Right forelimb (tissue), 1 donor: ENCODE results near the gene HEATR1.
"Not testable (repeated sequence)": the region's sequence is repeated elsewhere in the genome, so short reads cannot be mapped to it uniquely, and the experiment has no call there.

Experiments used
- DNase-seq: peaks from one replicate; pipeline ENCODE4 v3.0.0-alpha.2; 2018

The HEATR1 gene

DNA sequence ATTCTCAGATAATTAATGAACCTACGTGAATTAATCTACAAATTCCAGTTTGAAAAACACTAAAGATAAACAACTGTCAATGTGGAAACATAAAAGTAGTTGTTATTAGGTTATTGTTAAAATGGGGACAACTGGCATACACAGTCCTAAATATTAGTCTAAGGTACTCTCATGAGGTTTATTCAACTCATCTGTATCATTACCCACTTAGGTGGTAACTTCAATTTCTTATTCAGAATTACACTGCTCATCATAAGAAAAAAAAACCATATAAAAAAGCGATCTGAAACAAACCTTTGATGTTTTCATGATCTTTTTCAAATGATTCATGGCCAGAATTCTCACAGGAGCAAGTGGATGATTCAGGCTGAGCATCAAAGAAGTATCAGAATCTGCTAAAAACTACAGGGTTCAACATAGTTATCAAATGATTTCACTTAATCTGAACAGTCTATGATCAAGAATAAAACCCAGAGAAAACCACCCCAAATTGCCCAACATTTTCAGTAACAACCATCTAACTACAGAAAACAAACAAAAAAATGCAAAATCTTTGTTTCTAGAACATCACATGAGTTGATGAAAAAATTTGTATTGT is 13.7 kb downstream of the HEATR1 start:
- DNase-seq = no peak

DNA sequence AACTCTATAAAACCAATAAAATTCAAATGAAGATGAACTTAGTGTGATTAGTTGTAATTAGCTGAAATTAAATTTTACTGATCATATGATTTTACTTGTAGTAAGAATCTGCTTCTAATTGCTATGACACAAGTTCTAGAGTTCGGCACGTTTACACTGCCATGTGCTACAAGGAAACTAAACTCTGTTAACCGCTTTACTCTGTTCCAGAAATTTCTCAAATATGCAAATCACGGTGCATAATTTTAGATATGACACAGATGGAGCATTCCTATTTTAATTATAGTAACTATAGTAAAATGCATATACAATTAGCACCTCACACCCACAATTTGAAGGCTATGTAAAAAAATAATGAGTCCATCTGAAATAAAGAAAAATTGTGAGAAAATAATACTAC is 14.8 kb downstream of the HEATR1 start:
- no peak for DNase-seq

DNA sequence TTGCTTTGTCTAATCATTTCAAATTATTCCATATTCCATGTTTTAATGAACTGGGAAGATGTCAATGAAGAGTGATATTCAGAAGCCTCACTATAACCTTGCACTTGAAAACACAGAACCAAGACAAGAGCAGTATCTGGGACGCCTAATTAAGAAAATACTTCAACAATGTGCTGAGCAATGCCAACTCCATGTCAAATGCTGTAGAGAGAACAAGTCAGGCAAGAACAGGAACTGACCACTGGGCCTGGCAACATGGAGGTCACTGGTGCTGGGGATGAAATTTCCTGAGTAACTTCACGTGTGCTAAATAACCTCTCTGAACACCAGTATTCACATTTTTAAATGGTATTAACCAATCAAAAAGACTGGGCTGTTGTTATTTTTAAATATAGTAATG is 22.8 kb downstream of the HEATR1 start:
- no peak for DNase-seq

DNA sequence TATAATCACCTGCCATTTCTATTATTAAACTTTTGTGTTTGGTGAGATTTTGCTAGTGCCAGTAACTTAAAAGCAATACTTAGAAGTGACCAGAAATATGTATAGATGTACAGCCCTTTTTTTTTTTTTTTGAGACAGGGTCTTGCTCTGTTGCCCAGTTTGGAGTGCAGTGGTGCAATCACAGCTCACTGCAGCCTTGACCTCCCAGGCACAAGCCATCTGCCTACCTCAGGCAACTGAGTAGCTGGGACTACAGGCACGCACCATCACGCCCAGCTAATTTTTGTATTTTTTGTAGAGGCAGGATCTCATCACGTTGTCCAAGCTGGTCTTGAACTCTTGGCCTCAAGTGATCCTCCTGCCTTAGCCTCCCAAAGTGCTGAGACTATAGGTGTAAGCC is 23.9 kb downstream of the HEATR1 start:
- not testable (repeated sequence) for DNase-seq

DNA sequence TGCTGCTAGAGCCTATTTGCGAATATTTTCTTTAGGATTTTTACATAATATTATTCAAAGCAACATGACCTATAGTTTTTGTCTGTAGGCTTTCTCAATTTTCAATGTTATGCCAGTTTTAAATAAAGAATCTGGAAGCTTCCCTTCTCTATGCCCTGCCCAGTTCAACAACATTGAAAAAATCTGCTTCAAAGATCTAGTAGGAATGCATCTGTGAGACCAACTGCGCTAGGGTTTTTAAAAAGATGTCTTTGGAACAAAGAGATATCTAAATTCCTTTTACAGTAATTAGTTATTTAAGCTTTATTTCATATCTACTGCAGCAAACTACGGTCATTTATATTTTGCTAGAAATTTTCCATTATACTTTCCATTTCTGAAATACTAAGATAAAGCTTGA is 25.7 kb downstream of the HEATR1 start:
- no peak for DNase-seq

DNA sequence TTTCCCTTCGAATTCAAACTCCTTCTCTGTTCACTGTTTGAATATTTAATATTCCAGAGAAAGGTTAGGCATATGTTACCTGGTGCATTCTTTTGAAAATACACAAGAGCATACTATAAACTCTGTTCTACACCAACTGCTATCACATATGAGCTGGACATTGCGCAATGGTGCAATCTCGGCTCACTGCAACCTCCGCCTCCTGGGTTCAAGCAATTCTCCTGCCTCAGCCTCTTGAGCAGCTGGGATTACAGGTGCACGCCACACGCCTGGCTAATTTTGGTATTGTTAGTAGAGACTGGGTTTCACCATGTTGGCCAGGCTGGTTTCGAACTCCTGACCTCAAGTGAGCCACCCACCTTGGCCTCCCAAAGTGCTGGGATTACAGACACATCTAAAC is 27.3 kb downstream of the HEATR1 start:
- DNase-seq = not testable (repeated sequence)

DNA sequence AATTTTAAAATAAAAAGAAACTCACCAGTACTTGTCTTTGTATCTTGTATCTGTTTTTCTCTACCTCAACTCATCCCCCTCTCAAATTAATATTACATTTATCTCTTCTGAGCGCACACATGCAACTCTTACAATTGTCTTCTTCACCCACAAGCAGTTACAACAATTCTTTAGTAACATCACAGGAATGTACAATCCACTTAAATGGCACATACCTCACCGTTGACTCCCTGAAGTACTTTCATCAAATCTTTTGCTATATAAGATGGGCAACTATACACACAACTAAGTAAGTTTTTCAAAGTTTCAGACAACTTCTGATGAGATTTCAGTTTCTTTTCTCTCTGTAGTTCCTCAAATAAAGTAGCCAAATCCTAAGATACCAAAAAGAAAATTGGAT is 28.3 kb downstream of the HEATR1 start:
- no peak for DNase-seq

DNA sequence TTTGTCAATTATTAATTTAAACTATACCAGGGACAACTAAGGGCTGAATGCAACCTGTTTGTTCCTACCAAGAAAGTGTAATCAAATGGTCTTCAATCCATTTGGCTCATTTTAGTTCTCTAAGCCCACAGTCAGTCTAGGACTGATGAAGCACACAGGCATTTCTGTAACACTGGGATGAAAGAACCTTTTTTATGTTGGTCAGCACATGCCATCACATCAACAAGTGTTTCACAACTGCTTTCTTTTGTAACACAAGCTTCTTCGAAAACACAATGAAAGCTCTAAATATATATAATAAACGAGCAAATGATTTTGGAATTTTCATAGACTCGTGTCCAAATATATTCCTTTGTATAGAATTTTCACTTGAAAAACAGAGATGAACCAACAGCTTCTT is 28.8 kb downstream of the HEATR1 start:
- no peak for DNase-seq

DNA sequence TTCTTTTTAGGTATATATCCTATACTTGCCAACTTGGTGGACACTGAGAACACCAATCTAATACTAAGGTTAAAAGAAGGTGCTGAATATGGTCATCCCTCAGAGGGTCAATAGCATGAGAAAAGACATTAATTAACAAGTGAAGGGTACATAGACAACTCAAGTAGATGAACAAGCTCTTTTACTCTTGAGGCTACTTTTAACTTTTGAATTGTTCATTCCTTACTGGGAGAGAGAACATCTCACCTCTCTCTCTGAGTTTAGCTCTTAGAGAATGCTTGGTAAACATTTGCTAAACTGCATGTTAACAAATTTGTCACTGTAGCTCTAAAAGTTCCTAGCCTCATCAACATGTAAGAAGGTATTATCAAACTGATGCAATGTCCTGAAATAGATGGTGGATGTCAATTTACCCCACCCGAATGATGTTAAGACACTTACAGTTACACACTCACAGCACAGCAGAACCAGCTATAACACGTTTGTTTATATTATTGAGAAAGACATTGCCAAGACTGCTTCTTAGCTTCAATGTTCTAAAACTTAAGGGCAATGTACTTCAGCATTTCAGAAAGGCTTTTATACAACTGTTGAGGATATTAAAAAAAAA is 35.9 kb downstream of the HEATR1 start:
- DNase-seq = no peak

DNA sequence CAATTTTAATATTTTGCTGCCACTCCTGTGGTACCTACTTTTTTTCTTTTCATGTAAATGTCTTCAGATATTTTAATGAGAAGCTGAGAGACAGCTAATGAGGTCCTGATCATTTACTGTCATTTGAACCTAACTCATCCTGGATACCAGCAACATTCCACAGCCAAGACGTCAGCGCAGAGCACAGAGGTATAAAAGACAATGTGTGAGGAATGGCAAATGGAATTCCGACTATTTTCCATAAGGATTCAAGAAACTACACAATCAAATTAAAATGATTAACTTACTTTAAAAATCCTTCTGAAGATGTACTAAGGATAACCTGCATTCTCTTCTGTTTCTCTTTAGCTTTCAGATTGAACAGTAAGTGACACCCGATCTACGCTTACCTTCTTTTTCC is 38.8 kb downstream of the HEATR1 start:
- DNase-seq = no peak

DNA sequence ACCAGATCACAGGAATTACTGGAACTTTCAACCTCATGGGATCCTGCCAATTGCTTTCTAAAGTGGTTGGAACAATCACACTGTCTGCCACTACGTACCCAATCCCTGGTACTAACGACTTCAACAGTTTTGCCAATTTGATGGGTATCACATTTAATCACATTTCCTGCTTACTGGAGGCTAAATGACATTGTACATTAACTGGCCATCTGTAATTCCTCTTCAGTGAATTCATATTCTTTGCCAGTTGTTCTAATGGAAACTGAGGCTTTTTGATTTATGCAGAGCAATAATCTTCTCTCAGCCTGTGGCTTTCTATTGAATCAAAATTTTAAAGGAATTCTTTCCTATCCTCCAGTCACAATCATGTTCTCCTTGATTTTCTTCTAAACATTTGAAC is 42.3 kb downstream of the HEATR1 start:
- DNase-seq = no peak

DNA sequence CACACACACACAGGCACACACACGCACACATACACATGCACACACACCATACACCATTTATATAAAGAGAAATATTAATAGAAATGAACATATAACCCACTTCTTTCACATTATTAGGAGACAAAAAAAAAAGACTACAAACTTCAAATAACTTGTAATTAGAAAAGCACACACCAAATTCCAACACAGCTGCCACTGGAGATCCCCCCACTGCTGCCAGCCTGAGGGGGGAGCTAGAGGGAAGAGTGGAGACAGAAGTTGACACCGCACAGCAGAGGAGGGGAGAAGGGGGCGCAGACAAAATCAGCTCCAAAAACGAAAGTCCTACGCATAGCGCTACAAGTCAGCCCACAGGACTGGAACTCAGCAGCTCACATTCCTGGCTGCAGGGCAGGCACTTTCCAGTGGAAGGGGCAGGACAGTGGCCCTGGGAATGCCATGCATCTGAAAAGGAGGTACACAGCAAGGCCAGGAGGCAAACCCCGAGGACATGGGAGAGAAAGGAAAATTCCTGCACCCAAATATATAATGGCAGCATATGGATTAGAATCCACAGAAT is 44.0 kb downstream of the HEATR1 start:
- no peak for DNase-seq

DNA sequence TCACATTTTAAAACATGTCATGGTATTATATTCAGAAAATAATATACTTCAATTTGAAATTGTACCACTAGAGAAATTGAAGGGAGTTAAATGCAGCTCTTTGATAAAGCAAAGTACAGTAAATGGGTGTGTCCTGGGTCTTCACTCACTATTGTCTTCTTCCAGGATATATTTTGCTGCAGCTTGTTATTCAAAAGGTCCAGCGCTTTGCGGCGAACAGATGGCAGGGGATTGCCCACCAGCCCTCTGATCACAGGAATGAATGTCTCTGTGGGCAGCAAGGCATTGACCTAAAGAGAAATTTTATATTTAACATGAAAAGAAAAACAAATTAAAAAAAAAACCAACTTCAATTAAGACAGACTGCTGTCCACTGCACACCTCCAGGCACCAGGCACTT is 45.5 kb downstream of the HEATR1 start:
- no peak for DNase-seq

DNA sequence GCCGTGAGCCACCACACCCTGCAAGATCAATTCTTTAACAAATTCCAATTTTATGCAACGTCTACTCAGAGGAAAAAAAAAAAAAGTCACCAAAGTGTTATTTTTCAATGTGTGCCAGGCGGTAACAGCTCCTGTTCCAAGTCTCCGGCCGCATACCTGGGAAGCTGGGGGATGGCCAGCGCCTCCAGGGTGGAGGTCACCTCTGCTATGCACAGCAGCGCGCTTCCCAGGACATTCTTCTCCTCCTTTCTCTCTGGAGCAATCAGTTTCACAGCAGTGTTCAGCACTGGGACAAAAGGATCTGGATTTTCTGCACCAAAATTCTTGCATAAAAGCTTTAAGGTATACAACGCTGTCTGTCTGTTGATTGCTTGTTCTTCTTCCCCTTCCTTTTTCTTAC is 46.2 kb downstream of the HEATR1 start:
- DNase-seq = no peak

DNA sequence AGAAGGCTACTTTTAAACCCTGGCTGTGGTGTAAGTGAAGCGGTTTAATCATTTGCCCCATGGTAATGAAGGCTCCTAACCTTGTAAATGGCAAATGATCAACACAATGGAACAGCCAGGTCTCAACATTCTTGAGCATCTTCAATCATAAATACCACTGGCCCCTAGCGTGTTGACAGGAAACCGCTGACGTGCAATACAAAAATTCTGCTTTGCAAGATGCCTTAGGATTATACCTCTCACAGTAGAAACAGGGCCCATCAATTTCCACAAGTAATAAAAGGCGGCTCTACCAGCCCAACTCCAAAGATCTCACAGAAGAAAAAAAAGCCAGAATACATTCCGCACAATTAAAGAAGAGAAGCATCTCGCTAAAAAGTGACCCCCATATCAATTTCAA is 47.7 kb downstream of the HEATR1 start:
- no peak for DNase-seq

DNA sequence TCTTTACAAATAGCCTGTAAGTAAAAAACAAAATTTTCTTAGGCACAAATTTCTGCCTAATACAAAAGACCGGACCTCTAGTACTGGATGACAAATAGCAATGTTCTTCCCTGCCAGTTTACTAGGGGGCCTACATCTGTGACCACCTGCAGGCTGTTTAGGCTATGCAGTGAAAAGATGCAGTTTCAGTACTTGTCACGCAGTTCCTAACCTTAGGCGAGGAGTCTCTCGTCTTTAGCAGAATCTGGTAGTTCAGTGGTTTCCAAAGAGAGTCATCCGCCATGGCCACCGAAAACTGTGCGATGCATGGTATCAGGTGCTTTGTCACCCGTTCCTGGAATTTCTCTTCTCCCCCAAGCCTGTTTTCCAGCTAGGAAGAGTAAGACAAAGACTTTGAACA is 50.9 kb downstream of the HEATR1 start:
- DNase-seq = no peak

DNA sequence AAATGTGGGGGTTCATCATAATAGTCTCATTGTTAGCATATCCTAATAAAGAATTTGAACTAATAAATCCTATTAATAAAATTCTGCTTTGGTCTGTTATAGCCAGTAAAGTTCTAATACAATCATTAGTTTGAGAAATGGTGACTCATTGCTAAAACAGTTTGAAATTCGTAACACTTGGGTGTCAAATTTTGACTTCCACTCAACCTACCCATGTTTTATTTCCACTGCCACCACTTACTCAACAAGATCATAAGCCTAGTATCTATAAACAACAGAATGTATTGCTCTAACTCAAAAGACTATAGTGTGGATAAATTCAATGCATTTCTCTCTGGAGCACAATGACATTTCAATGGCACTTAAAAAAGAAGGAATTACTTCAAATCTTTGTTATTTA is 51.4 kb downstream of the HEATR1 start:
- DNase-seq = no peak

DNA sequence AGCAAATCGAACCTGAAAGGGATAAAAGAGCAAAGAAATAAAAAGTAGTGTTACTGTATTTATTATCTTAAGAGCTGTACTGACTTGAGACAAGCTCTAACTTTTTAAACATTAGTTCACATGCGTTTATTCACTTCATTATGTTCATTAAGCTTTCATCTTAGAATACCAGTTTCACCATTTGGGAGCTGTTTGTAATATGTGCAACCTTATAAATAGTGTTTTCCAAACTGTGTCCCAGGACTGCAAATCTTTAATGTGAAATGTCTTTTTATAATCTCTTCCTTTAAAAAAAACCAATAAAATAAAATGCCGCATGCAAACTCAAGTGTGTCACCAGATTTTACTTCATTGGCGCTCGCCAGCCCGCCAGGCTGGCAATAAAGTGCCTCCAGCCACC is 52.2 kb downstream of the HEATR1 start:
- no peak for DNase-seq

DNA sequence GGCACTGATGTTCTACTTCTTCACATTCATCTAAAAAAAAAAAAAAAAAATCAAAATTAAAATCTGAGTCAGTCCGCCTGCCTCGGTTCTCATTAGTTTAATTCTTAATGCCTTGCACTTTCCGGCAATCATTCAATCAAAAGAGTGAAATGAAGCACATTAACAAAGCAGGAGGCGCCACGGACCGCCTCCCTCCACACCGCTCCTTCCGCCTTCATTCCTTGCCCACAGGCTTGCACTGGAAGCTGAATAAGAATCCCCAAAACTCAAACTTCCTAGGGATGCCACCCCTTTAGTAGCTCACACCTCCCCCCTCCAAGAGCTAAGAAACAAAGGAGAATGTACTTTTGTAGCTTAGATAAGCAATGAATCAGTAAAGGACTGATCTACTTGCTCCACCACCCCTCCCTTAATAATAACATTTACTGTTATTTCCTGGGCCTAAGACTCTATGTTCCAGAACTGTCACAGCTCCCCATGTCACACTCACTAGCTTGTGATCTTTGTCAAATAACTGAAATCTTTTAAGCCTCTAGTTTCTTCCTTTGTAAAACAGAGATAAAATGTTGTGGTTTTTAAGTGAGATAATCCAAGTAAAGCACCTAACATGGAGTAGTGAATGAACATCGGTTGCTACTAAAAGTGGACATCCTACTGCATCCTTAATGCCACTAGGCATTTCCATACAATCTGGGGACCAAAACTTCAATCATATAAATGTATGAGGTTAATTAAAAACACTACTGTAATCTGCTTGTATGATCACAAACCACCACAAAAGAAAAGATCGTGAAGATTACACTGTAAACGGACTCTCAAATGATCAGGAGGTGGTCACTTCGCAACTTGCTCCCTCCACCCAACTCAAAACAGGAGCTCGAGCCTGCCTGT is 53.1 kb downstream of the HEATR1 start:
- DNase-seq = no peak

DNA sequence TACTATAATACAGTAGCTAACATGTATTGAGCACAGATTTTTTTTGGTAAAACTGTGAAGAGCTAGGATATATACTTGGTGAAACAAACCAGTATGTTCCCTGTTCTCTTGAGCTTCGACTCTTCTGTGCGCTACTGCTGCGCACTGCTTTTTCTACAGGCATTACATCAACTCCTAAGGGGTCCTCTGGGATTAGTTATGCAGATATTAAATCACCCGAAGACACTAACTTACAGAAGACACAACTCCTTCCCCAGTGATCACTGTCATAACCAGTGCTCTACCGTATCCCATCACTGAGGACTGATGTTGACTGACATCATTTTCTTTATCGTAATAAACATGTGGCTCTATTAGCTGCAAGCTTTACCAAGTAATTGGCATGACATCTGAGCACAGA is 55.9 kb downstream of the HEATR1 start:
- no peak for DNase-seq

DNA sequence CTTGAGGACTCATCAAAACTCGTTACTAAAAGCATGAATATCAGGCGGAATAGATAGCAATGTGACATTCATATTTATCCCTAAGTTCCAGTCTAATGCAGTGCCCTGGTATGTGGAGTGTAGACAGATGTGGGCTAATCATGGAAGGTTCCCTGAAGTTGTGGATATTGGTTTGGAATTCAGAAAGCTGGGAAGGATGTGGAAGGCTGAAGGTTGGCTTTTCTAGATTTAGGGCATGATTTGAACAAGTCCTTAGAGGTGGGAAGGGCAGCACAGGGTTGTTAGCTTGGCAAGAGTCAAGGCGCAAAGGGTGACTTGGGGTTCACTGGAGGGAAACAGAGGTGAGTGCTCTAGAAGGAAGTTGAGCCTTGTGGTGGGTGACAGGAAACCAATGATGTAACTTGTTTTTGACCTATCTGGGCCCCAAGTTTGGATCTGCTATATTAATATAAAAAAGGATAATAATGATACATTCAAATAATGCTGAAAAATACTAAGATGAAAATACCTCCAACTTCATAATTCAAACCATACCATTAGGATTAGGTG is 58.6 kb downstream of the HEATR1 start:
- no peak for DNase-seq

DNA sequence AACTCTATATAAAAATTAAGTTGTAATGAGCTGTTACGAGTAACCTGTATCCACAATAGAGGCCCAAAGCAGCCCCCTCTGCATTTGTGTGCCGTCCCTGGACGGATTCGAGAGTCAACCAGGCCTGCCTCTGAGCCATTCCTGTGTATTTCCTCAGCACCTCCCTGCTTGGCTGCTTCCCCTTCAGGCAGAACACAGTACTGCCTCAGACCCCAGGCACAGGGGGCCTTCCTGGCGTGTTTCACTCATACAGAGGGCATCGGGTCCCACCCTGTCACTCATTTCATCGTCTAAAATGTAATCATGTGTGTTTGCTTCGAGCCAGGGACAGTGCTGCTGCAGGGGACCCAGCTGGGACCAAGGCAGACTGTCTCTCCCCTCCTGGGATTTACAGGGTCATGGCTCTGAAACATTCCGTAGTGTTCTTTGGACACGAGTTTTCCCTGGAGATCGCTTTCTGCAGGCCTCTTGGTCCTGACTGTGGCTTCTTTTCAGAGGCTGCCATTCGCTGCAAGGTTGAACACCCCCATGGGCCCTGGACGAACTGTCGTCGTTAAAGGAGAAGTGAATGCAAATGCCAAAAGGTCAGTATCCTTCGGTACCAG is 61.1 kb downstream of the HEATR1 start:
- DNase-seq = no peak

DNA sequence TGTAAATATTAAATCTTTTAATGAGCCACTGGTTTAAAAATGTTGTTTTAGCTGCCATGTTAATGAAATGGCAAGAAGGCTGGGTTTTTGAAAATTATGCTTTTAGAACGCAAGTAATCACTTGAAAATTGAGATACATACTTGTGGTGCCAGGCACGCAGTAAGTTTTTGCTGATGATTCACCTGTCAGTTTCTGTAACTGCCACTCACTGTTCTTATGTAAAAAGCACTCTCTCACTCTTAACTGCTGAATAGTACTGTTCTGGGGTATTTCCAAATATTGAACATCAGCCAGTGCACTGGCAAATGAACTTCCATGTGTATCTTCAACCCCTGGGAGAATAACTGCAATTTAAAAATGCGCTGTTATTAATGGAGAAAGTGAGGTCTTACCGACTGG is 62.6 kb downstream of the HEATR1 start:
- DNase-seq = no peak
